A549 treated with AZD2906 at 1 μM for 4 hours (cell line): ENCODE results near the gene MYZAP. TPM values are rescaled to one million over a fixed set of nuclear protein-coding genes. Genes with fewer than 3 reads are reported as not detected.

Source experiments
- total RNA-seq: library from RNA; stranded (reverse); fragments of 200-300 nt; extraction: Qiagen RNA extraction; gene quantifications from 5 replicates; pipeline ENCODE4 v1.2.3, GENCODE V29; 2022

MYZAP gene
- 1.3 to 1.5 TPM (median 1.4 TPM) in 5 replicates for total RNA-seq

DNA sequence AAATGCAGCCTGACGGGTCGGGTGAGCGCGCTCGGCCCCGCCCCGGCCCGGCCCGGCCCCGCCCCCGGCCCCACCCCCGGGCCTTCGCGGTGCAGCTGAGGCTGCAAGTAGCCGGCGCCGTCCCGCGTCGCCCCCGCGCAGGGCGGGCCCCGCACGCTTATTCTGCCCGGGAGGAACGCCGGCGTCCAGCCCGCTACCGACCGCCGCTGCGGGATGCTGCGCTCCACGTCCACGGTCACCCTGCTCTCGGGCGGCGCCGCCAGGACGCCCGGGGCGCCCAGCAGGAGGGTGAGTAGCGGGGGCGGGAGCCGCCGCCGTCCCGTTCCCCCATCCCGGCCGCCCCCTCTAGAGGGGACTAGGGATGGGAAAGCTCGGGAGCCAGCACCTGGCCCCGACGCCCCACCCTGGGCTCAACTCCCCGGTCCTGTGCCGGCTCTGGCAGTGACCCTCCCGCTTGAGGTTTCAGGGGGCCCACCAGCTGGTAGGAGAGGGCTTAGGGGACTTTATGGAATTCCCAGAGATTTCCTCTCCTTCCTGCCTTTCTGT, at the start of gene MYZAP:
TSS of gene MYZAP (plus strand) at position 83 of the 546 bp plus-strand sequence. CDS start at position 214, 131 bp downstream.

DNA sequence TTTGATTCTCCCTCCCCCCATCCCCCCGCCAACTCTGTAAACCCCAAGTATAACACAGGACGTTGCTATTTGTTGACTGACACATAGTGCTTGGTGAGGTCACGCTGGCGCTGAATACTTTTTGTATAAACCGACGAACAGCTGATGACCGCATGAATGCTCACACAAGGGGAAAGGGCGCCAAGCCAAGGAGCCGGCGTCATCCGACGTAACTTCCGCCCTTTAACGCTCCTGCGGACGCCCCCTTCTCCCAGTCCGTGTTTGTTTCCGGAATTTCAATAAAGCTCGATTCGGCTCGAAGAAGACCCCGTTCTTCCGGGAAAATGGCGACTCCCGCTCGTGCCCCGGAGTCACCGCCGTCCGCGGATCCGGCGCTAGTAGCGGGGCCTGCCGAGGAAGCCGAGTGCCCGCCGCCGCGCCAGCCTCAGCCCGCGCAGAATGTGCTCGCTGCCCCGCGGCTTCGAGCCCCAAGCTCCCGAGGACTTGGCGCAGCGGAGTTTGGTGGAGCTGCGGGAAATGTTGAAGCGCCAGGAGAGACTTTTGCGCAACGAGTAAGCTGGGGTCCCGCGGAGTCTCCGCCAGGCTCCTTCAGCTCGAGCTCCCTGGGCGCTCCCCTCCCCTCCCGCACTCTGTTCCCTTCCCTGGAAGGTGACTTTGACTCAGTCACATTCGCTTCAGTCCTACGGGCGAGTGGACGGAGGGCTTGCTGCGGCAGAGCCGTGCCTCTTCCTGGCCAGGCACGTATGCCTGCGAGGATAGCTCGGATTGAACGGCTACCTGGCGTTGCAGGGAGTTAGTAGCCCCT, 114.9 kb downstream of the MYZAP start, which contains the start of gene POLR2M:
TSS of gene POLR2M (plus strand) at position 310 of the 805 bp plus-strand sequence. CDS start at position 439, 129 bp downstream.

Other genes starting within 250 kb of the MYZAP start
- 0.46 to 0.79 TPM (median 0.56 TPM) in 5 replicates for gene CGNL1, start 215.4 kb upstream of the MYZAP start, total RNA-seq
- 48.7 to 96.9 TPM (median 57.3 TPM) in 5 replicates for gene POLR2M, start 114.8 kb downstream of the MYZAP start, total RNA-seq